PC-3 (cell line): ENCODE data around the gene POLR2F. TPM values are rescaled to one million over a fixed set of nuclear protein-coding genes. Genes with fewer than 3 reads are reported as not detected.

Experiments used
- ATAC-seq: fragments of 200-7000 bp; cut with Tn5 transposase; 2 replicates; pipeline ENCODE4 v1.9.1; 2020; ENCODE audit warnings: mild to moderate bottlenecking, moderate library complexity
- BruUV-seq: library from RNA; stranded (reverse); fragments of 400-500 nt; replicated peaks from 2 replicates; lab custom pipeline; 2021; lab: Mats Ljungman, UMichigan
- CTCF ChIA-PET: fragments of 300-600 bp; sonication (Branson Sonifier 250); formaldehyde crosslinking; loops from one replicate; lab custom pipeline; 2022; ENCODE audit warnings: antibody characterized with exemption; lab: Charles Lee
- POLR2A ChIA-PET: fragments of 300-600 bp; sonication (Branson Sonifier 250); formaldehyde crosslinking; loops from one replicate; lab custom pipeline; 2022; ENCODE audit warnings: antibody characterized with exemption; ENCODE audit not compliant: unreplicated experiment; lab: Charles Lee
- DNase-seq: peaks from one replicate; pipeline ENCODE4 v3.0.0-alpha.2; 2015
- H2AFZ ChIP-seq: fragments of 300-600 bp; sonication (generic); 2 replicates; pipeline ENCODE4 v1.6.0; 2016; ENCODE audit warnings: antibody characterized with exemption, low read length
- H3F3A ChIP-seq: fragments of 300-600 bp; sonication (generic); one replicate; pipeline ENCODE4 v1.6.0; 2017; ENCODE audit warnings: antibody characterized with exemption, low read length, control low read depth, mild to moderate bottlenecking; ENCODE audit not compliant: unreplicated experiment
- H3K27ac ChIP-seq: fragments of 300-600 bp; sonication (generic); 2 replicates; pipeline ENCODE4 v1.5.1; 2016; ENCODE audit warnings: mild to moderate bottlenecking, low read length
- H3K27me3 ChIP-seq: fragments of 300-600 bp; sonication (generic); 2 replicates; pipeline ENCODE4 v1.6.1; 2016; ENCODE audit warnings: low read length, mixed read lengths
- H3K36me3 ChIP-seq: fragments of 300-600 bp; sonication (generic); 2 replicates; pipeline ENCODE4 v1.6.1; 2016; ENCODE audit warnings: low read depth, mixed run types, low read length, mixed read lengths
- H3K4me1 ChIP-seq: fragments of 300-600 bp; sonication (generic); 2 replicates; pipeline ENCODE4 v1.5.1; 2016; ENCODE audit warnings: low read length; ENCODE audit not compliant: insufficient read depth
- H3K4me2 ChIP-seq: fragments of 300-600 bp; sonication (generic); 2 replicates; pipeline ENCODE4 v1.6.0; 2016; ENCODE audit warnings: low read length
- H3K4me3 ChIP-seq: fragments of 300-600 bp; sonication (generic); 2 replicates; pipeline ENCODE4 v1.5.1; 2016; ENCODE audit warnings: mild to moderate bottlenecking, low read length, mixed read lengths
- H3K79me2 ChIP-seq: fragments of 300-600 bp; sonication (generic); 2 replicates; pipeline ENCODE4 v1.6.1; 2017; ENCODE audit warnings: low read length, mixed read lengths
- H3K9ac ChIP-seq: fragments of 300-600 bp; sonication (generic); 2 replicates; pipeline ENCODE4 v1.6.0; 2016; ENCODE audit warnings: mild to moderate bottlenecking, low read length
- H3K9me2 ChIP-seq: fragments of 300-600 bp; sonication (generic); replicated peaks from 2 replicates; pipeline ENCODE4 v1.6.1; 2016; ENCODE audit warnings: mixed run types, low read length, mixed read lengths
- H3K9me3 ChIP-seq: fragments of 300-600 bp; sonication (generic); 2 replicates; pipeline ENCODE4 v1.6.1; 2016; ENCODE audit warnings: low read length, mixed read lengths
- H4K20me1 ChIP-seq: fragments of 300-600 bp; sonication (generic); 2 replicates; pipeline ENCODE4 v1.6.1; 2016; ENCODE audit warnings: low read length, mixed read lengths
- EZH2 ChIP-seq: fragments of 300-600 bp; sonication (generic); IDR thresholded peaks from one replicate; pipeline ENCODE4 v1.6.1; 2017; ENCODE audit warnings: antibody characterized with exemption, mild to moderate bottlenecking, low read length; ENCODE audit not compliant: unreplicated experiment
- EZH2phosphoT487 ChIP-seq: fragments of 300-600 bp; sonication (generic); IDR thresholded peaks from 2 replicates; pipeline ENCODE4 v1.6.1; 2018; ENCODE audit warnings: mild to moderate bottlenecking, antibody characterized with exemption, low read length, borderline replicate concordance
- intact Hi-C: fragments of 100-400 bp; cut with micrococcal nuclease; formaldehyde crosslinking; loops from 2 replicates; pipeline ENCODE4 v1.9.0; 2023
- total RNA-seq: library from RNA; depleted of rRNA; stranded (reverse); fragments of >200 nt; gene quantifications from 2 replicates; pipeline ENCODE4 v1.2.3, GENCODE V29; 2014
- TF ChIP-seq, protein P1 (sequence below): fragments of 300-600 bp; sonication (generic); conservative IDR thresholded peaks from 2 replicates; pipeline ENCODE4 v1.5.1; 2017; ENCODE audit warnings: antibody characterized with exemption, low read depth, mild to moderate bottlenecking, low read length

The POLR2F gene
- total RNA-seq, 1 experiment from 2014 or later = 177 TPM

DNA sequence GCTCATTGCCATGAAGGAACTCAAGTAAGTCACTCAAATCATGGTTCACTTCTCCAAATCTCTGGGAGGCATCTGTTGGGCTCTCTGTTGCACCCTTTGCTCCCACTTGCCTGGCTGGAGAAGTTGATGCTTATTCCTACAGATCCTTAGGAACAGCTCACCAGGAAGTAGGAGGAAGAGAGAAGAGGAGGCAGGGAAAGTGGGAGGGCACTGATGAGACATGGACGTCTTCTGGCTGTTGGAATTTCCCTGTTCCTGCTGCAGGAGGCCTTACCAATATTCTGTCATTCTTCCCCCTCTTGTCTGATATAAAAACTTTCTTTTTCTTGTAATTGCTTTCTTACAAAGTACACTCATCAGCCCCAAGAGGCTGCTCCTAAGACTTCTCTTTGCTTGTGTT is 13.6 kb downstream of the POLR2F start:
- no peak overlapping the region for H3K4me2 ChIP-seq
- DNase-seq (no peak), ATAC-seq (no peak)
- no peaks in the 10 kb centered on the region for H4K20me1 ChIP-seq
- no TSS peak for BruUV-seq
- H3K79me2 ChIP-seq = no peaks in the 10 kb centered on the region
- ChIA-PET CTCF (no interaction called here), POLR2A (no interaction called here)
- H3K27ac ChIP-seq = no peak overlapping the region
- H3K4me3 ChIP-seq = no peak overlapping the region
- no peaks in the 10 kb centered on the region for H3K9me2 ChIP-seq
- intact Hi-C loops = no loop called here
- TF ChIP-seq EZH2 = no peak
- TF ChIP-seq, protein P1, sequence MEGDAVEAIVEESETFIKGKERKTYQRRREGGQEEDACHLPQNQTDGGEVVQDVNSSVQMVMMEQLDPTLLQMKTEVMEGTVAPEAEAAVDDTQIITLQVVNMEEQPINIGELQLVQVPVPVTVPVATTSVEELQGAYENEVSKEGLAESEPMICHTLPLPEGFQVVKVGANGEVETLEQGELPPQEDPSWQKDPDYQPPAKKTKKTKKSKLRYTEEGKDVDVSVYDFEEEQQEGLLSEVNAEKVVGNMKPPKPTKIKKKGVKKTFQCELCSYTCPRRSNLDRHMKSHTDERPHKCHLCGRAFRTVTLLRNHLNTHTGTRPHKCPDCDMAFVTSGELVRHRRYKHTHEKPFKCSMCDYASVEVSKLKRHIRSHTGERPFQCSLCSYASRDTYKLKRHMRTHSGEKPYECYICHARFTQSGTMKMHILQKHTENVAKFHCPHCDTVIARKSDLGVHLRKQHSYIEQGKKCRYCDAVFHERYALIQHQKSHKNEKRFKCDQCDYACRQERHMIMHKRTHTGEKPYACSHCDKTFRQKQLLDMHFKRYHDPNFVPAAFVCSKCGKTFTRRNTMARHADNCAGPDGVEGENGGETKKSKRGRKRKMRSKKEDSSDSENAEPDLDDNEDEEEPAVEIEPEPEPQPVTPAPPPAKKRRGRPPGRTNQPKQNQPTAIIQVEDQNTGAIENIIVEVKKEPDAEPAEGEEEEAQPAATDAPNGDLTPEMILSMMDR = no peak
- TF ChIP-seq EZH2phosphoT487 = no peak
- peaks cover 15% of the 10 kb centered on the region for H3K36me3 ChIP-seq
- no peak overlapping the region for H3K9ac ChIP-seq
- H3K27me3 ChIP-seq = no peaks in the 10 kb centered on the region
- H3K4me1 ChIP-seq = no peaks in the 10 kb centered on the region
- H3K9me3 ChIP-seq = no peaks in the 10 kb centered on the region
- H3F3A ChIP-seq = no peaks in the 10 kb centered on the region
- no peak overlapping the region for H2AFZ ChIP-seq

GRCh38 chr22:37967637-37968451 is 14.3 kb downstream of the POLR2F start:
- no peak for ATAC-seq
- H3K9ac ChIP-seq = no peak overlapping the region

More at GRCh38 chr22:37967637-37968451, 14.3 kb downstream of the POLR2F start:
- no peaks in the 10 kb centered on the region for H4K20me1 ChIP-seq
- BruUV-seq = no TSS peak
- no peak for TF ChIP-seq EZH2
- TF ChIP-seq EZH2phosphoT487 = no peak
- TF ChIP-seq, protein P1 = no peak
- H3K36me3 ChIP-seq = peaks cover 13% of the 10 kb centered on the region
- H3K4me2 ChIP-seq = no peak overlapping the region
- ChIA-PET CTCF (no interaction called here), POLR2A (no interaction called here)
- no peaks in the 10 kb centered on the region for H3F3A ChIP-seq
- no peak for DNase-seq
- no peak overlapping the region for H2AFZ ChIP-seq
- no peaks in the 10 kb centered on the region for H3K9me2 ChIP-seq
- no peak overlapping the region for H3K27ac ChIP-seq
- H3K4me3 ChIP-seq = no peak overlapping the region
- no peaks in the 10 kb centered on the region for H3K9me3 ChIP-seq
- no peaks in the 10 kb centered on the region for H3K27me3 ChIP-seq
- H3K79me2 ChIP-seq = no peaks in the 10 kb centered on the region
- no peaks in the 10 kb centered on the region for H3K4me1 ChIP-seq
- intact Hi-C loops = no loop called here
